Measurements from ENCODE around the gene SPON2.

Gene SPON2

DNA sequence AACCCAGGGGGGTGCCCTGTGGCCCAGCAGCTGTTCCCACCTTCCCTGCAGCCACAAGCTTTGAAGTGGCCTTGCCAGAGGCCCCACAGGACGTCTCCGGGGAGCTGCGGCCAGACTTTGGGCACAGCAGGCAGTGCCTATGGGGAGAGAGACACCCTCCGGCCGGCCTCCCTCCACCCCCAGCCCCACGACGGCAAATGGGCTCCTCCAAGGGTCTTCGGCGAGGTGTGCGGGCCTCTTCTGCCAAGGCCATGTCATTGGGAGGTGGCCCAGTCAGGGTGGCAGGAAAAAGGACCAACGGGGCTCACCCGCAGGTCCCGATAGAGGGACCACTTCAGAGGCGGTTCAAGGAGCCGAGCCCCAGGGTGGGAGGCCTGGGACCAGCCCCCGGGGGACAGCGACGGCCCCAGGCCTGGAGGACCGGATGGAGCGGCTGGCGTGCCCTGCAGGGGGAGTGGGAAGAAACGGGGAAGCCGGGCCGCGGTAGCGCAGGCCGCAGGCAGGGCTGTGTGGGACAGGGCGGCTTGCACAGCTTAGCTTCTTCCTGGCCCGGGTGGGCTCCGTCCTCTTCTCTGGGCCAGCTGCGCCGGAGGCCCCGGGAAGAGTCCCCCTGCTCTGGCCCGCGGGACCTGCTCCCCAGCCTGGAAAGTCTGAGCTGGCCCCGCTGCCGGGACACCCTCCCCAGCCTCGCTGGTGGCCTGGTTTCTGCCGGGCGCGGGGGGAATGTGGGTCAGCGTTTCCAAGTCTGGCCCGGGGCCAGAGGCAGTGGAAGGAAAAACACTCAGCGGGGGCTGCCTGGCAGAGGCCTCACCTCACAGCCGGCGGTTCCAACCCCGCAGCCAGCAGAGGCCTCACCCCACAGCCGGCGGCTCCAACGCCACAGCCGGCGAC, 21.9 kb upstream of the SPON2 start:
- no peak for DNase-seq

- DNase-seq = no peak
Observed at GRCh38 chr4:1193206-1194009, 21.0 kb upstream of the SPON2 start.

GRCh38 chr4:1192493-1193205, 20.3 kb upstream of the SPON2 start:
- DNase-seq = no peak

DNA sequence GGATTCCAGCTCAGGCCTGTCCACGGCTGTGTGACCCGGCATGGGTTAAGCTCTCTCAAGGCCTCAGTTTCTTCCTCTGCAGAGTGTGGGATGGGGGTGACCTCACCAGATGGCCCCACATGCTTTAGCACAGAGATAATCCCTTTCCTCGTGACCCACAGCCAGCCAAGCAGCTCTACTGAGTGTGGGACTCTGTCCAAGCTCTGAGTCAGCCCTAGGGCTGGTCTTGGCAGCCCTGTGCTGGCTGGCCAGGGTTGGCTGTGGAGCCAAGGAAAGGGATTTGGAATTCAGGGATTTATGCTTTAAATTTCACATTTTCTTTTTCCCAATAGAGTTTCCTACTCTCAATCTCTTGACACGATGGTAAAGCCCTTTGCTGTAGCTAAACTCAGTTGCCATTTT, 19.7 kb upstream of the SPON2 start:
- DNase-seq = no peak

- no peak for DNase-seq
Observed at GRCh38 chr4:1191621-1192020, 19.2 kb upstream of the SPON2 start.

GRCh38 chr4:1187182-1187581, 14.8 kb upstream of the SPON2 start:
- DNase-seq = no peak

DNA sequence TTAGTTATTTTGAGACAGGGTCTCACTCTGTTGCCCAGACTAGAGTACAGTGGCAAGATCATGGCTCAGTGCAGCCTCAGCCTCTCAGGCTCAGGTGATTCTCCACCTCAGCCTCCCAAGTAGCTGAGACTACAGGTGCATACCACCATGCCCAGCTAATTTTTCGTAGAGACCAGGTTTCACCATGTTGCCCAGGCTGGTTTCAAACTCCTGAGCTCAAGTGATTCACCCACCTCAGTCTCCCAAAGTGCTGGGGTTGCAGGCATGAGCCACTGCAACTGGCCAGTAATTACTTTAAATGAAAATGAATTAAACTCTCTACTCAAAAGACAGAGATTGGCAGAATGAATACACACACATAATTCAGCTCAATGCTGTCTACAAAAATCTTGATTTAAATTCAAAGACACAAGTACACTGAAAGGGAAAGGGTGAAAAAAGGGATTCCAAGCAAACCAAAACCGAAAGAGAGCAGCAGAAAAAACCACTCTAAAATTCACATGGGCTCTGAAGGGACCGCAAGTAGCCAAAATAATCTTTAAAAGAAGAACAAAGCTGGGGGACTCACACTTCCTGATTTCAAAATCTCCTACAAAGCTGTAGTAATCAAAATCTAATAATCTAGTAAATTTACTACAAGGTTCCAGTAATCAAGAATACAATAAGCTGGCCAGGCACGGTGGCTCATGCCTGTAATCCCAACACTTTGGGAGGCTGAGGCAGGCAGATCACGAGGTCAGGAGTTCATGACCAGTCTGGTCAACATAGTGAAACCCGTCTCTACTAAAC, 11.8 kb upstream of the SPON2 start:
- peak; percentile 5 for DNase-seq

- no peak for DNase-seq
Observed at GRCh38 chr4:1182313-1182712, 9.9 kb upstream of the SPON2 start.

DNA sequence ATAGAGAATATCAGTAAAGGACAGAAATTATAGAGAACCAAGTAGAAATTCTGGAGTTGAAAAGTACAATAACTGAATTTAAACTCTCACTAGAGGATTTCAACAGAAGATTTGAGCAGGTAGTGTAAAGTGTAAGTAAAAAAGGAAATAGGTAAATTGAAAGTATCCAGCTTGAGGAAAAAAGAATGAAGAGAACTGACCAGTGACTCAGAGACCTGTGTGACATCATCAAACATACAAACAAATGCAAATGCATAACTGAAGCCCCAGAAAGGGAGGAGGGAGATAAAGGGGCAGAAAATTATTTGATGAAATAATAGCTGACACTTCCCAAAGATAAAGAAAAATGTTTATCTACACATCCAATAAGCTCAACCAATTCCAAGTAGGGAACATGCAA, 8.3 kb upstream of the SPON2 start:
- DNase-seq = no peak

DNA sequence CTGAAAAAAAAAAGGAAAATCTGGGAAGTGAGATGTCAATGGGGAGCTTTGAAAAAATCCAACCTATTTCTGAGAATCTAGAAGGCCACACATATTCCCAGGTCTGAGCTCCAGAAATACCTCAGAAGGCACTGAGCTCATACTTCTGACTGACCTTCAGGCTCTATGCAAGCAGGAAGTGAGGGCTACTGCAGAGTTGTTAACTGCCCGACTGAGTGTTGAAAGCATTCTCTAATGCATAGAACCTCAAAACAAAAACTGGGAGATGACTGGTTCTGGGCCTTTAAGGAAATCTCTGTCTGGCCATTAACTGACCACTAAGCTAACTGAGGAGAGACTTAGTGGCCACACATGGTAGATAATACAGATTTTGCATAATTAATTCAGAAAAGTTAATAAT, 7.6 kb upstream of the SPON2 start:
- DNase-seq = no peak

DNA sequence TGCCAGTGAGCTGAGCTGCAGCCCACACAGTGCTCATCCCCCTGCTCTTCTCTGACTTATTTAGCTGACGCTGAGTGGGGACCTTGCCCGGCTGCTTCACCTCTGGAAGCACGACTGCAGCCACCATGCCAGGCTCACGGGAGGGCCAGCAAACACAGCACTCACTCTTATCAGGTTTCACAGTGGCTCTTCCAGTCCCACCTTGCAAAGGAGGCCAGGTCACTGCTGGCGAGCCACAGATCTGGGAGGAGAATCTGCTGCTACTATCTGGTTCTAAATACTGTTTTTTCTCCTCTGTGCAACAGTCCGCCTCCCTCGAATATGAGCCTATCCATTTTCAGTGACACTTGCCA, 6.7 kb upstream of the SPON2 start:
- DNase-seq = no peak

DNA sequence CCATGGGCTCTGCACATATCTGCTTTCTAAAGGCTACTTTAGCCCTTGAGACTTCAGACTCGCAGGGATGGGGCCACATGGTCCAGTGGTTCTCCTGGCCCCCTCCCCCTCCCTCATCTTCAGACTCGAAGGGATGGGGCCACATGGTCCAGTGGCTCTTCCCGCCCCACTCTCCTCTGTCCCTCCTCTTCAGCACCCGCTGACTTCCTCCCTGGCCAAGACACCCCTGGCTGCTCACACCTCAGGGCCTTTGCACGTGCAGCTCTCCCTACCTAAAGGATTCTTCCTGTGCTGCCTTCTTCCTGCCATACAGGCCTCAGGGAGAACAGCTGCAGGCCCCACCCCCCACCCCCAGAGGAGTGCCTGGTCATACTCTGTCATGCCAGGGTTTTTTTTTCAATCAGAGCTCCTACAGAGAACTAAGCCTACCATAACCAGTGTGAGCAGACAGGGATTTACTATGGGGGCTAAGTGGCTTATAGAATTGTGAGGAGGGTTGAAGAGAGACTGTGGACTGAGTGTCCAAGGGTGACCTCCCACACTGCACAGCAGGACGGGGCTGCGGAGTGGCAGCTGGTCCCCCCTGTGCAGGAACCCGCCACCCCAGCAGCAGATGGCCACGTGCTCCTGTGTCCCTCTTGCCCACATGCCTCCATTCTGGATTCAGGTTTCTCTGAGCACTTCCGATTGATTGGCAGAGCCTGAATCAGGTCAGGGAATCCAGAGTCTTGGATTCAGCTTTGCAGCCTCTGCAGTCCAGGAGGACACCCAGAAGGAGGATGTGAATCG, 6.1 kb upstream of the SPON2 start:
- DNase-seq = no peak

DNA sequence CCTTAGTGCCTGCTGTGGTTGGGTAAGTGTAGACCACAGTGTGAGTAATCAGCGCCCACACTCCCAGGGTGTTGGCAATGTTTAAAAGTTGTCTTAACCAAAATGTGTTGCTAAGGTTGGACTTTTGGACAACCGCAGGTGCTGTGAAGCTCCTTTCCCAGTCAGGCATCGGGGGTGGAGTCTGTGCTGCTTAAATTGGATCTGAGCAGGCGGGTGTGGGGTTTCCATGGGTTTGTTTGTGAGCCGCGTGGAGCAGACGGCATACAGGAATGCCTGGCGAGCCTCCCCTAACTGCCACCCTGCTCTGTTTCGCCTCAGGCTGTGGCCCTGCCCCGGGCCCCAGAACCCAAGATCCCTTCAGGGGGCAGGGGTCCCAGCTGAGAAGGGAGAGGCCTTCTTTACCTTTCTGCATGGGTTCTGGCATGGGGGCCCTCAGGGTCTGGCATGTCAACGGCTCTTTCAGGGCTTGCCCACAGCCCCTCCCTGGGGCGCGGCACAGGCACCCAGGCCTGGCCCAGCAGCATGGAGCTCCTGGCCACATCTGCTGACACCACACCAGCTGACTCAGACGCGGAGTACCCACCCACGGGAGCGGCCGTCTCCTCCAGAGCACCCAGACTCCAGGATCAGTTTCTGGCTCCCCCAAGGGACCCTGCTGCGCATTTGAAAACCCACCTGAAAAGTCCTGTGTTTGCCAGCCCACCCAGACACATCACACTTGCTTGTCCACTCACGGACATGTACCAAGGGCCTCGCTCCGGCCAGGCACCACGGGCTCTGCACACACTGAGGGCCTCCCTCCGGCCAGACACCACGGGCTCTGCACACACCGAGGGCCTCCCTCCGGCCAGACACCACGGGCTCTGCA, 5.1 kb upstream of the SPON2 start:
- DNase-seq = no peak

DNA sequence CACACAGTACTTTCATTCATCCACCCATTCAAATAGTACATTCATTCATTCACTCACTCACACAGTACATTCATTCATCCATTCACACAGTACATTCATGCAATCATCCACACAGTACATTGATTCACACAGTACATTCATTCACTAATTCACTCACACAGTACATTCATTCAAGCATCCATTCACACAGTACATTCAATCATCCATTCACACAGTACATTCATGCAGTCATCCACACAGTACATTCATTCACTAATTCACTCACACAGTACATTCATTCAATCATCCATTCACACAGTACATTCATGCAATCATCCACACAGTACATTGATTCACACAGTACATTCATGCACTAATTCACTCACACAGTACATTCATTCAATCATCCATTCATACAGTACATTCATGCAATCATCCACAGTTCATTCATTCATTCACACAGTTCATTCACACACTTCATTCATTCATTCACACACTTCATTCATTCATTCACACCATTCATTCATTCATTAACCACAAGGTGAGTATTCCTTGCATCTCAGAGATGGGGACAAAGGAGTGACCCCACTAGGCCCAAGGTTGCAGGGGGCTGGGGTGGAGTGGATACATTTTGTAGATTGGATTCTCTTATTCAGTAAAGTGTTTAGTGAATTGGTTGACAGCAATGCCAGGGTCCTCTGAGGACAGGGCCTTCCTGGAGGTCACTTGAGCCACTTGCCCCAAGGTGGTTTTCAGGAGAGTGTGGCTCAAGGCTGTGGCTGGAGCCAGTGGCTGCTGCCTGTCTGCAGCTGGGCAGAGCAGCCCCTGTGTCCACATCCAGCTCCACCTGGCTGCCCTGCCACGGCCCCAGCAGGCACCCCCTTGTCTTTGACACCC, 4.3 kb upstream of the SPON2 start:
- no peak for DNase-seq

DNA sequence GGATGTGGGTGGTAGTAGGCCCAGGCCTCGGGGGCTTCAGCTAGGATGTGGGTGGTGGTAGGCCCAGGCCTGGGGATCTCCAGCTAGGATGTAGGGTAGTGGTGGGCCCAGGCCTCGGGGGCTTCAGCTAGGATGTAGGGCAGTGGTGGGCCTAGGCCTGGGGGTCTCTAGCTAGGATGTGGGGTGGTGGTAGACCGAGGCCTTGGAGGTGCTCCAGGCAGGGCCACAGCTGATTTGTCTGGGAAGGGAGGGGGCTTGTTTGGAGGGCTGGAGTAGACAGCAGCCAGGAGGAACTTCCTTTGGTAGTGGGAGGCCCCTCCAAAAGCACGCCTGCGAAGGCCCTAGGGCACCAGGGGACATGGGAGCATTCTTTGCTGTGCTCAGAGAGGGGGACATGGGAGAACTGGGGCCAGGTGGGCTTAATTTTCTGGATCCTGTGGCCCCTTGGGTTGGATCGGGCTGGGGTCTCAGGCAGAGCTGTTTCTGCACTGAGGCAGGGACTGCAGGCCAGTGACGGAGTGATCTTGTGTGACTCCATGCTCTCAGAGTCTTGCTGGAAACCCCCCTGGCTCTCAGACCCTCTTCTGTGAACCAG, 3.3 kb upstream of the SPON2 start:
- no peak for DNase-seq

GRCh38 chr4:1174941-1175634, 2.7 kb upstream of the SPON2 start:
- DNase-seq = no peak

DNA sequence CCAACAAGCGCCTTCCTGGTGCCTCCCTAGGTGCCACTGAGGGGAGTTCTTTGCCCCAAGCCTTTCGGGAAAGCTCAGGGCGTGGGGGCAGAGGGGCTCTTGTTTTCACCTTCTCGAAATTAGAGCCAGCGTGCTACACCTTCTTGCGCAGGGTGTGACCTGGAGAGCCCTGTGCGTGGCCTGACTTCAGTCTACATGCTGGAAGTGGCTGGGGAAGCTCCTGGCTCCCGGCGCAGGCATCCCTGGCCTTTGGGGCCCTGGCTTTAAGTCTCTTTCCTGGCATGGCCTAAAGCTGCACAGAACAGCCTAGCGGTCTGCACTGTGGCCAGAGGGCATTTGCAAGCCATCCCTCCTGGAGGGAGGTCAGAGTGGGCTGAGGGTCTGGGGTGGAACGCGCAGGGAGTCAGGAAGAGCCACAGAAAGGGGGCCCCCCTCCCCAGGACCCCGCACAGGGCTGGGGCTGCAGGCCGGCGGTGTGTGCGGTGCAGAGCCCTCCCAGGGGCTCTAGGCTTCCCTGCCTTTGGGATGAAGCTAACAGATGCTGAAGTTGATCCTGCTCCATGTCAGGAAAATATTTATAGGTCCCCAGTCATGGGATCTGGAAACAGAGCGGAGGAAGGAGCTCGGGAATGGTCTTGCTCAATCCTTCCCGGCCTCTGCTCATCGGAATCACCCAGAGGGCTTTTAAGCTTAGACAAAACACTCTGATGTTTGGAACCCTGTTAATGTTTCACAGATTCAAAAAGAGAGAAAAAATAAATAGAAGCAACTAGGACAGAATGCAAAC, 781 bp upstream of the SPON2 start:
- no peak for DNase-seq
